ENCODE data around the gene CLTB.

CLTB gene

GRCh38 chr5:176365351-176366231, 50.7 kb downstream of the CLTB start, which contains the start of gene ARL10:
TSS of gene ARL10 (plus strand) at chr5:176365487. CDS start at chr5:176365564, 77 bp downstream.
- Histone ChIP-seq H3K4me3 (ENCODE audit: low read depth, low read length) (peak within 1 kb of the TSS; percentile 25), H3K4me1 (no peaks in the 10 kb centered on the region), H3K9me3 (ENCODE audit: control insufficient read depth, low read length) (no peaks in the 10 kb centered on the region), H3K36me3 (ENCODE audit: control insufficient read depth, insufficient read depth, low read length) (no peaks in the 10 kb centered on the region), H2AFZ (peak within 1 kb of the TSS; percentile 98), H3K9ac (no peak within 1 kb of the TSS), H3K4me2 (ENCODE audit: low read length) (peak within 1 kb of the TSS; percentile 45), H3K27me3 (ENCODE audit: control insufficient read depth, insufficient read depth, low read length) (no peaks in the 10 kb centered on the region), H3K79me2 (peaks cover 11% of the 10 kb centered on the region), H3K27ac (no peak within 1 kb of the TSS)
- no peak for TF ChIP-seq CTCF (IDR thresholded peaks at IDR 0.05)

GRCh38 chr5:176364765-176365350, 51.5 kb downstream of the CLTB start:
- Histone ChIP-seq H3K27me3 (ENCODE audit: control insufficient read depth, insufficient read depth, low read length) (no peaks in the 10 kb centered on the region), H3K4me1 (no peaks in the 10 kb centered on the region), H3K9ac (no peak overlapping the region), H3K79me2 (peaks cover 11% of the 10 kb centered on the region), H3K9me3 (ENCODE audit: control insufficient read depth, low read length) (no peaks in the 10 kb centered on the region), H2AFZ (peak overlapping the region; percentile 98), H3K4me3 (ENCODE audit: low read depth, low read length) (peak overlapping the region; percentile 25), H3K27ac (no peak overlapping the region), H3K36me3 (ENCODE audit: control insufficient read depth, insufficient read depth, low read length) (no peaks in the 10 kb centered on the region), H3K4me2 (ENCODE audit: low read length) (peak overlapping the region; percentile 45)
- TF ChIP-seq CTCF (IDR thresholded peaks at IDR 0.05), result no peak

GRCh38 chr5:176362233-176362490, 54.2 kb downstream of the CLTB start:
- Histone ChIP-seq H3K4me2 (ENCODE audit: low read length) (peak overlapping the region; percentile 76), H3K4me1 (no peaks in the 10 kb centered on the region), H2AFZ (peak overlapping the region; percentile 82), H3K9ac (no peak overlapping the region), H3K27ac (no peak overlapping the region), H3K9me3 (ENCODE audit: control insufficient read depth, low read length) (no peaks in the 10 kb centered on the region), H3K36me3 (ENCODE audit: control insufficient read depth, insufficient read depth, low read length) (no peaks in the 10 kb centered on the region), H3K79me2 (peaks cover 18% of the 10 kb centered on the region), H3K4me3 (ENCODE audit: low read depth, low read length) (peak overlapping the region; percentile 96), H3K27me3 (ENCODE audit: control insufficient read depth, insufficient read depth, low read length) (no peaks in the 10 kb centered on the region)
- no peak for TF ChIP-seq CTCF (IDR thresholded peaks at IDR 0.05)

- Histone ChIP-seq H3K36me3 (ENCODE audit: control insufficient read depth, insufficient read depth, low read length) (no peaks in the 10 kb centered on the region), H3K9me3 (ENCODE audit: control insufficient read depth, low read length) (no peaks in the 10 kb centered on the region), H2AFZ (peak within 1 kb of the TSS; percentile 82), H3K27ac (peak within 1 kb of the TSS; percentile 40), H3K79me2 (peaks cover 21% of the 10 kb centered on the region), H3K9ac (peak within 1 kb of the TSS; percentile 91), H3K4me1 (peaks cover 2% of the 10 kb centered on the region), H3K4me3 (ENCODE audit: low read depth, low read length) (peak within 1 kb of the TSS; percentile 96), H3K4me2 (ENCODE audit: low read length) (peak within 1 kb of the TSS; percentile 89), H3K27me3 (ENCODE audit: control insufficient read depth, insufficient read depth, low read length) (no peaks in the 10 kb centered on the region)
- peak; percentile 13 for TF ChIP-seq CTCF (IDR thresholded peaks at IDR 0.05)
Observed at GRCh38 chr5:176361437-176362232, 54.7 kb downstream of the CLTB start, which contains the start of gene KIAA1191. TSS of gene KIAA1191 (minus strand) at chr5:176361764. CDS start at chr5:176359508, 2,256 bp downstream.
